ENCODE measurements around the gene CYP1A2. TPM values are rescaled to one million over a fixed set of nuclear protein-coding genes. Genes with fewer than 3 reads are reported as not detected.

Gene CYP1A2
- total RNA-seq, 3 donors from 2014 or later: not detected

- peaks cover 0 to 16% of the 10 kb centered on the region in 2 donors for H3K27me3 ChIP-seq
- TF ChIP-seq POLR2AphosphoS5 (IDR thresholded peaks at IDR 0.05) (no peak), POLR2A (IDR thresholded peaks at IDR 0.05) (no peak), CTCF (IDR thresholded peaks at IDR 0.05) (no peak)
- no peak overlapping the region for H3K27ac ChIP-seq
- intact Hi-C loops (cut with DNase I; ENCODE audit: low total_unique reads): no loop called here
- H3K9me3 ChIP-seq: no peaks in the 10 kb centered on the region
- H3K4me3 ChIP-seq: no peak overlapping the region
- DNase-seq (ENCODE audit: low spot score in 2 of 2): no peak
- no peaks in the 10 kb centered on the region for H3K4me1 ChIP-seq
- no peaks in the 10 kb centered on the region for H3K36me3 ChIP-seq
These were observed 23.9 kb upstream of the CYP1A2 start for GRCh38 chr15:74724570-74725224.

- intact Hi-C loops (cut with DNase I; ENCODE audit: low total_unique reads): no loop called here
- Histone ChIP-seq H3K9me3 (no peaks in the 10 kb centered on the region), H3K4me1 (no peaks in the 10 kb centered on the region), H3K27me3 (peaks cover 0 to 21% of the 10 kb centered on the region in 2 donors), H3K4me3 (peak within 1 kb of the TSS; percentile 51 to 67 (median 62)), H3K27ac (peak within 1 kb of the TSS in 1 of 2 donors; percentile 11), H3K36me3 (no peaks in the 10 kb centered on the region)
- TF ChIP-seq POLR2AphosphoS5 (IDR thresholded peaks at IDR 0.05) (no peak), CTCF (IDR thresholded peaks at IDR 0.05) (no peak), POLR2A (IDR thresholded peaks at IDR 0.05) (no peak)
- DNase-seq (ENCODE audit: low spot score in 2 of 2): no peak
These were observed 23.3 kb upstream of the CYP1A2 start, which contains the start of gene CYP1A1 for GRCh38 chr15:74725225-74725774. Gene CYP1A1, minus strand, starts transcription at chr15:74725528. Its CDS starts 2,431 bp downstream, at chr15:74723097.

GRCh38 chr15:74725845-74726773 is 22.5 kb upstream of the CYP1A2 start:
- intact Hi-C loops (cut with DNase I; ENCODE audit: low total_unique reads): no loop called here
- H3K27me3 ChIP-seq: peaks cover 0 to 25% of the 10 kb centered on the region in 2 donors
- H3K36me3 ChIP-seq: no peaks in the 10 kb centered on the region
- H3K27ac ChIP-seq: peak overlapping the region in 1 of 2 donors; percentile 11
- peak overlapping the region; percentile 51 to 67 (median 62) for H3K4me3 ChIP-seq
- DNase-seq (ENCODE audit: low spot score in 2 of 2): no peak
- H3K9me3 ChIP-seq: no peaks in the 10 kb centered on the region
- H3K4me1 ChIP-seq: no peaks in the 10 kb centered on the region
- TF ChIP-seq CTCF (IDR thresholded peaks at IDR 0.05) (no peak), POLR2A (IDR thresholded peaks at IDR 0.05) (no peak), POLR2AphosphoS5 (IDR thresholded peaks at IDR 0.05) (no peak)

- H3K27me3 ChIP-seq: peaks cover 0 to 25% of the 10 kb centered on the region in 2 donors
- intact Hi-C loops (cut with DNase I; ENCODE audit: low total_unique reads): no loop called here
- H3K36me3 ChIP-seq: no peaks in the 10 kb centered on the region
- H3K27ac ChIP-seq: no peak overlapping the region
- no peaks in the 10 kb centered on the region for H3K4me1 ChIP-seq
- TF ChIP-seq CTCF (IDR thresholded peaks at IDR 0.05) (no peak), POLR2AphosphoS5 (IDR thresholded peaks at IDR 0.05) (no peak), POLR2A (IDR thresholded peaks at IDR 0.05) (no peak)
- H3K4me3 ChIP-seq: peak overlapping the region; percentile 51 to 67 (median 62)
- H3K9me3 ChIP-seq: no peaks in the 10 kb centered on the region
- no peak for DNase-seq (ENCODE audit: low spot score in 2 of 2)
These were observed 21.9 kb upstream of the CYP1A2 start for GRCh38 chr15:74726774-74727164.
